Upper lobe of left lung (tissue), 4 donors: ENCODE results near the gene CIPC.

Experiments used
- CTCF ChIP-seq, 6 experiments: fragments of 450-650 bp in 4 of 6; fragments of 200-600 bp in 2 of 6; sonication (generic) in 2 of 6; IDR thresholded peaks; one replicate each; pipeline ENCODE4 v1.5.1; 2016 to 2019; ENCODE audit warnings: antibody characterized with exemption in 6 of 6
- POLR2AphosphoS5 ChIP-seq, 2 donors: sonication (generic); formaldehyde crosslinking; IDR thresholded peaks; one replicate each; pipeline ENCODE4 v1.5.1; 2017; ENCODE audit warnings: antibody characterized with exemption in 2 of 2

- no peak for TF ChIP-seq POLR2AphosphoS5 (IDR thresholded peaks at IDR 0.05)
- TF ChIP-seq CTCF (IDR thresholded peaks at IDR 0.05), result no peak
Observed at GRCh38 chr14:77110286-77110685, 12.2 kb downstream of the CIPC start.
